ENCODE results near the gene ACTL10.

GRCh38 chr20:33711446-33711738 is 44.6 kb downstream of the ACTL10 start:
- TF ChIP-seq REST (IDR thresholded peaks at IDR 0.05; ENCODE audit: insufficient read depth in 1 of 2, low read depth in 2 of 2, low read length in 2 of 2) (no peak), TAF1 (IDR thresholded peaks at IDR 0.05; ENCODE audit: borderline replicate concordance, insufficient read depth, low read length) (no peak), SIN3A (IDR thresholded peaks at IDR 0.05; ENCODE audit: borderline replicate concordance, insufficient read depth, low read length) (no peak), POLR2AphosphoS5 (IDR thresholded peaks at IDR 0.05; ENCODE audit: low read depth, low read length) (no peak)
